GM03348 (cell line): ENCODE data around the gene ZIC5.

Experiments used
- DNase-seq: peaks from one replicate; pipeline ENCODE4 v3.0.0; 2012; ENCODE audit warnings: low spot score

The ZIC5 gene

DNA sequence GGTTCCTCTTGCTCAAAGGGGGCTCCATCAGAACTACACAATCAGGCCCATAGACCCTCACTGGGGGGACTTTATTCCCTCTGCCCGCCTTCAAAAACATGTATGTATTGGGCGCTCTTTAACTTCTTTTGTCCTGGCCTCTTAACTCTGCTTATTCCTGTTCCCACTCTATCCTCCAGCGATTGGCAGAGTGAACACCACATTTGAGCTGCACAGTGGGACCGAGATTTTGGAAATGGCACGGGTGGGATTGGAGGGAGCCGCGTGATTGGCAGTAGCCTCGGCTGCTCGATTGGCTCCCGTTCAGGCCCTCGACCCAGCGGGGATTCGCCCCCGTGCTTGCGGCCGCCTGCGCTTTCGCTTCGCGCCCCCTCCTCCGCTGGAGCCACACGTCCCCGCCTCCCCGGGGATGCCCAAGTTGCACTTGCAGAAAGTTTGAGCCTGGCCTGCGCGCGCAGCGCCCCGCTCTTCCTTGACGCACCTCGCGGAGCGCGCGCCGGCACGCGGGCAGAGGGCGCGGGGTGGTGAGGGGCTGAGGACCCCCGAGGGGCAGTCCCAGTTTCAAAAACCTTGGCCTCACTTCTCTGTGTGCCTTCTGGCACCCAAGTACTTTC is at the start of gene ZIC5:
TSS of gene ZIC5 (minus strand) at position 192 of the 614 bp plus-strand sequence. CDS start at position 28, 164 bp downstream.
- no peak for DNase-seq

DNA sequence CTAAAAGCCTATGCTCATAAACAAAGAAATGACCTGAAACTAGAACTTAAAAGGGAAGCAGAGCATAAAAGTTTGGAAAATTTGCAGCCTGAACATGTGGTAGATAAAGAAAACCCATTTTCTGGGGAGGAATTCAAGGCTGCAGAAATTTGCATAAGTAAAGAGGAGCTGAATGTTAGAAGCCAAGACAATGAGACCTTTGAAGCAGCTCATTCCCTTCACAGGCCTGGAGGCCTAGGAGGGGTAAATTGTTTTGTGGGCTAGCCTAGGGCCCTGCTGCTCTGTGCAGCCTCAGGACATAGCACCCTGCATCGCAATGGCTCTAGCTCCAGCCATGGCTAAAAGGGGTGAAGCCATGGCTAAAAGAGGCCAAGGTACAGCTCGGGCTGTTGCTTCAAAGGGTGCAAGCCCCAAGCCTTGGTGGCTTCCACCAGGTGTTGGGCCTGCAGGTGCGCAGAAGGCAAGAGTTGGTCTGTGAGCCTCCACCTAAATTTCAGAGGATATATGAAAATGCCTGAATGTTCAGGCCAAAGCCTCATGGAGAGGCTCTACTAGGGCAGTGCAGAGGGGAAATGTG is 48.3 kb upstream of the ZIC5 start:
- no peak for DNase-seq

DNA sequence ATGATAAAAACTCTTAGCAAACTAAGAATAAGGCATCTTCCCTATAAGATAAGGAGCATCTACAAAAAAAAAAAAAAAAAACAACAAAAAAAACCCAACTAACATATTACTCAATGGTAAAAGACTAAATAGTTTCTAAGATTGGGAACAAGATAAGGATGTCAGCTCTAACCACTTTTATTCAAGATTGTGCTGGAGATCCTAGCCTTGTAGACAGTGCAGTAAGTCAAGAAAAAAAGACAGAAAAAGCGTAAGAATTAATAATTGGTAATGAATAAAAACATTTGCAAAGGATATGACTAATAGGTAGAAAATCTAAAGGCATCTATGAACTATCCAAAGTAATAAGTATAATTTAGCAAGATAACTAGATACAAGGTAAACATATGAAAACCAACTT is 43.1 kb upstream of the ZIC5 start:
- DNase-seq: no peak

DNA sequence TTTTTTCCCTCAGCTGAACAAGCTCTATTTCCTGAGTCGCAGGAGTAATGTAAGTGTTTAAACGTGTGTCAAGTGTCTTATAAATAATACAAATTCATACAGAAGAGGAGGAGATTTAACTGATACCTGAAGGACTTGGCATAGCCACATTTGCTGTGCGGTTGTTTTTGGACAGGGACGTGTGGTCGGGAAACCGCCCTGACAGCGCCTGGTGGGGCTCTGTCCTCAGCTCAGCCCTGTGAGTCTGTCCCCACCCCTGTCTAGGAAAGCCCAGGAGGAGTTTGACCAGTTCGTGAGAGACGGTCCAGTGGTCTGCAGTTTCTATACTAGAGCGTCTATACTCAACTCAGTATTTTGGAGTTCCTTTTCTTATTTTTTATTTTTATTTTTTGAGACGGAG is 26.7 kb upstream of the ZIC5 start:
- no peak for DNase-seq

DNA sequence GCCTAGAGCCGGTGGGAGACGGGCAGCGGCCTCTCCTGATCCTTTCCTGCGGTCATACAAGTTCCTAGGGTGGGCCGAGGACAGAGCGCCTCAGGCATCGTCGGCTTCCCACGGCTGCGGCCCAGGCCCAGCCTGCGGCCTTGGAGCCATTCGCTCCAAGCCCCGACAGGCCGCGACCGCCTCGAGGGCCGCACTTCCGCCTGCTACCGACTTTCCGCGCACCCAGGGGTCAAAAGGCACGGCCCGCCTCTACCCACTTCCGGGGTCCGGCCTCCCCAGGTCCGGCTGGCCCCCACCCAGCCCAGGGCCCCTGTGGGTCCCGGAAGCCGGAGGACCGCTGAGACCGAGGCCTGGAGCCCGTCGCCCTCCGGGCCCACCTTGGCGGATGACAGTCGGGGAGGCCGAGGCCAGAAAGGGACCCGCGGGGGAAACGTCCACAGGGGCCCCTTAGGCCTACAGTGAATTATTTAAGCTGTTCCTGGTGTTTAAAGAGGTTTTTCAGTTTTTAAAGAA is 26.2 kb upstream of the ZIC5 start:
- no peak for DNase-seq

DNA sequence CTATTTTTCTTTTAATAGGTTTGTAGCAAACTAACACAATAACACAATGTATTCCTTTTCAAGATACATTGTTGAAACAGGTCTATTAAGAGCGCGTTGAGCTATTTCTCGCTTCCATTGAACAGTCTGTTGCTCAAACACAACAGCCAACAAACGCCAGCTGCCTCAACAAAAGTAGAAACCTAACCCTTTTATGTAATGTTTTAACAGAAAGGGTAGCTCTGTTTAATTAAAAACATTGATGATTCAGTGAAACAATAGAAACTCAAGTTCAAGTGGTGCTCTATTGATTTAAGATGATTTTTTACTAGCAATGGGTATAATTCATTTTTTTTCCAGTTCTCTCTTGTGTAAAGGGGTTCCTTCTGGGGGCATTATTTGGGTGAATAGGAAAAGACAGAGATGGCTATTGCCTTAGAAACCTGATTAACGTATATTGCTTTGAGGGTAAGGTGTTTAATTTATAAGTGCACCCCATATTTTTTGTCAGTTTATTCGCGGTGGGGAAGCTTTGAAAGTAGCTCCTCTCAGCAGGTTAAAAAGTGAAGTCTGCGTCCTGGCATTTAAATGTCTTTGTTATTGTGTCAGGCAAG is 24.9 kb upstream of the ZIC5 start:
- DNase-seq: no peak

DNA sequence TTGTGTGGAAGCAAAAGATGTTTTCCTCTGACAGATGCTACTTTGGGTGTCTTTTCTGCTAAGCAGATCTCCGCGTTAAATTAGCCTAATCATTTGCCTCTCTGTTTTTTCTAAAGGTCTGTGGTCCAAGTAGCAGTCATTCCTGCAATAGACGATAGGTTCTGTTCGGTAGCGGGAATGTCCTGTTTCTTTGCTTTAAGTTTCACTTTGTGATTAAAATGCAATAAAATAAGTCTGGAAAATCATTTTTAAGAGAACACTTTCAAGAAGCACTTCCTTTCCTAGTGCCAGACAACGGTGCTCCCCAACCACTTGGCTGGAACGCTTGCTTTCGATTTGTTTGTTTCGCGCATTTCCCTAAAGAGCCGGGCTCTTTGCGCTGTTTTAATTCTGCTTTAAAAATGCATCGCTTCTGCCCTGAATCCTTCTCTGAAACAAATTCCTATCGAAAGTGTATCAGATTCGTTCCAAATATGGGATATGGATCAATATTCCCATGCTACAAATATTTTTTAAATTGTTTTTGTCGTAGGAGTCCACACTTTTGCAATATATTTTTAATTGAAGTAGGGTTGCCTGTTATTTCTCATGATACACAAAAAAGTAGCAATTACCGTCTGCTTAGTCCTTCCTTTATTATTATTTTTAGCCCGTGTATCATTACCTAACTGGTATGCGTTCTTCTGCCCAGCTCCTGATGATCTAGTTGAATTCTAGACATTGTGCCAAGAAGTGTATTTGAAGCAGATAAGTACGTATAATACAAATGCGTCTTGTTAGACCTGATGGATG is 24.2 kb upstream of the ZIC5 start:
- no peak for DNase-seq

DNA sequence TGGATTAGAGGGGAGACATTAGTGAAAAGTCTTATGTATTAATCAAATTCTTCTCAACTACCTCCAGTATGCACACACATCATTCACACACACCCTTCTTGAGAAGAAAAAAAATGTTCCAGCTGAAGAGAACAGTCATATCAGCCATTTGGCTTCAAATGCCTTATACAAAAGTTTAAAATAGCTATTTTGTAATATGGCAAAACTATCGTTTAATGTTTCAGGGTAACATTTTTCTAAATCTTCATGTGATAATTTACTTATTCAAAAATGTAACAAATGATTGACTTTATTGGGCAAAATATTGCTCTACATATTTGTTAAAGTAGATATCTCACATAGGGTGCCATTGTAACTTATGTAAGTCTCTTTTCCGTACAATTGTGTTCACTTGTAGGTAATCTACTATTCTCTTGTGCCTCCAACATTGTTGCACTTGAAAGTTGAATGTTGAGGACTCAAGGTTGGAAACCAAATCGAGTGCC is 23.6 kb upstream of the ZIC5 start:
- DNase-seq: no peak

DNA sequence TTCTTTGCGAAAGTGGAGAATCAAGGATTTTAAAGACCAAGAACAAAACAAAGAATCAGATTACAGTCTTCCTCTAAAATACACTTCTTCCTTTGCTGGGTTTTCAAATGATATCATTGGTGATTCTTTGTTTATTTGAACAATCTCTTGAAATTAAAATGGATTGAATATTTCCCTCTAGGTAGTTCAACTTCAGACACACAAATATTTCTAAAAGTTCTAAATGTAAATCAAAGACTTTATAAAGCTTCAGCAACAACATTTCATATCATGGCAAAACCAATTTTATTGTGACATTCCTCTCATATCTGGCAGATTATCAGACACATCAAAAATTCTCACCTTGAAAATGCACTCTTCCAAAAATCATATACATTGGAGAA is 23.1 kb upstream of the ZIC5 start:
- DNase-seq: no peak

DNA sequence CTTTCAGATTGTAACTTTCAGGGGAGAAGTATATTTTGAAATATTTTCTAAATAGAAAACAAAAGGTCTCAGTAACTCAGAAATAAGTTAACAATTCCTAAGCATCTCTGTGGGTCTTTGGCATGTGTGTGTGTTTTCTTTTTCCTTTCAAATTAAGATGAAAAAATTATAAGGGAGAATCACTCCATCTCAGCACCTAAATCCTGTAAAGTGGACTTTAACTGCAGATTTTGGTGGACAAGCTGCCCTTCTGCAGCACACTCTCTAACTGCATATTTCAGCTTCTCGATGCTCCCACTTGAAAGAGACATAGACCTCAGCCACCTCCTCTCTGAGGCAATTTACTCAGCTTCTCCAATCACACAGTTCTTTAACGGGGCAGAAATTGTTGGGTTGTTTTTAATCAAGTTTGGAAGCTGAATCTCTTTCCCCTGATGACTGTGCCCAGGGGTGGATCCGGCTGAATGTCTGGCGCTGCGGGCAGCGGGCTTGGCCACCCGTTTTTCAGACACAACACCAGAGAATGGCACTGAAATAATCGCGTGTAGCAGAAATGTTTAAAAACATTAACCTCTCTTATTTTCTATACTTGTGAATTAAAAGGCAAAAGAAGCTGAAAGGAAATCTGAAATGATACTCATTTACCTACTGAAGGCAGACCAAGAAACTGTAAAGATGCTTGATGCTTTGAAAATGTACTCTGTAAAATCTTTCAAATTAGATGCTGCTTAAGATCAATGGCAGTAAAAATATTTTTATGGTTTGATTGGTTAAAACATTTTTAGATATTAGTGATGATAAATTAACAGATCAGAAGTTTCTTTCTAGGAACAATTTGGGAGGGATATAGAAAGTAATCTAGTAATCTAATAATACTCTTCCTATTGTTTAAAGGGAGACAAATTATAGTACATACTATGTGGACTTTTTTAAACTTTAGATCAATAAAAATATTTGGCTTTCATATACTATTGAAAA is 22.4 kb upstream of the ZIC5 start:
- no peak for DNase-seq

DNA sequence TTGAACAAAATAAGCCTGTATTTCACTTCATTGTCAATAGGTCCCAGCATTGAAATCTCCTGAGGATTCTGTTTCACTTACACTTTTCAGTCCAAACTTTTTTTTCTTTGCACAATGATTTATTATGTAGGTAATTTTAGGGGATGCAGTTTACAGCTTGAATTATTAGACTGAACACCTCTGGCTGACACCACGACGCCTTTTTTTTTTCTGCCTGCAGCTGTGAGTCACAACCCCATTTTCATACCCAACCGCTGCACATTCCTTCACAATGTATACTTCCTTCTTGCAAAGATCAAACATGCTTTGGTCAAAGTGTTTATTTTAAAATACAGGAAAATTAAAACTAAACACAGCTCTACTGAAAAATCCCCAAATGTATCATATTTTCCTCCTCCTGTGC is 21.4 kb upstream of the ZIC5 start:
- DNase-seq: no peak

DNA sequence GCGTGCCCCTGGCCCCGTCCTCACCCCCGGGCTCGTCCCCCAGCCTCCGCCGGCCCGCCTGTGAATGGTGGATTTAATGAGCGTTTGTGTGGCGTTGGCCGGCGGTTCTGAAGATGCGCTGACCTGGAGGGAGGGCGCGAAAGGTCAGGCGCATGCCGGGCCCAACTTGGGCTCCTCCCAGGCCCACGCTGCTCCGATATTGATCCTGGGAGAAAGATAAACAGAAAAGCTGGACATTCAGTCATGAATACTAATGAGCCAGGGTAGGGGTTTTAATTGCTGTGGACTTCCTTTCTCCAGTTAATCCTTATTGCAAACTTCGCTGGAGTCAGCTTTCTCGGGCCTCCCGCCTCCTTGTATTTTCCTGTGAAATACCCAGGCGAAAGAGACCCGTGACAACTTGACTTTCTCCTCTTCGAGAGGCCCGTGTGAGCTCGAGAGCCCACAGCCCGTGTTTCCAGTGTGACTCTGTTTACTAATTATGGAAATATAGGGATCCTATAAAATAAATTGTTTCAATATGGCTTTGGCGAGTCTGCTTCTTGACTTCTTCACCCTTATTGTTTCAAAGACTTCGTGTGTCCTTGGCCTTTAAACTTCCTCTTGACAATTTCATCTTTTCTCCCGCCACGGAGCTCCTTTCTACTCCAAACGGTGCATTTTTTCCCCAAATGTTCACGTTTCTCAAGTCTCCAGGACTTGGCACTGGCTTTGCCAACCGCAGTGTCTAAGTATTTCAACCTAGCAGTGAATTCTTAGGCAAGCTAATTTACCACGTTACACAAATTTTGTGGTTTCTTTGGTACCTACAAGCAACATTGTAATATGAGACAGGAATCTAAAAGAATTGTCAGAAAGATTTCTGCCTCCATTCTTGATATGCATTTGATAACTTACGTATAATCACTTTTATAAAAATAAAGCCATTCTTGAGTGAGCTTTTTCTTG is 20.5 kb upstream of the ZIC5 start:
- DNase-seq: no peak

DNA sequence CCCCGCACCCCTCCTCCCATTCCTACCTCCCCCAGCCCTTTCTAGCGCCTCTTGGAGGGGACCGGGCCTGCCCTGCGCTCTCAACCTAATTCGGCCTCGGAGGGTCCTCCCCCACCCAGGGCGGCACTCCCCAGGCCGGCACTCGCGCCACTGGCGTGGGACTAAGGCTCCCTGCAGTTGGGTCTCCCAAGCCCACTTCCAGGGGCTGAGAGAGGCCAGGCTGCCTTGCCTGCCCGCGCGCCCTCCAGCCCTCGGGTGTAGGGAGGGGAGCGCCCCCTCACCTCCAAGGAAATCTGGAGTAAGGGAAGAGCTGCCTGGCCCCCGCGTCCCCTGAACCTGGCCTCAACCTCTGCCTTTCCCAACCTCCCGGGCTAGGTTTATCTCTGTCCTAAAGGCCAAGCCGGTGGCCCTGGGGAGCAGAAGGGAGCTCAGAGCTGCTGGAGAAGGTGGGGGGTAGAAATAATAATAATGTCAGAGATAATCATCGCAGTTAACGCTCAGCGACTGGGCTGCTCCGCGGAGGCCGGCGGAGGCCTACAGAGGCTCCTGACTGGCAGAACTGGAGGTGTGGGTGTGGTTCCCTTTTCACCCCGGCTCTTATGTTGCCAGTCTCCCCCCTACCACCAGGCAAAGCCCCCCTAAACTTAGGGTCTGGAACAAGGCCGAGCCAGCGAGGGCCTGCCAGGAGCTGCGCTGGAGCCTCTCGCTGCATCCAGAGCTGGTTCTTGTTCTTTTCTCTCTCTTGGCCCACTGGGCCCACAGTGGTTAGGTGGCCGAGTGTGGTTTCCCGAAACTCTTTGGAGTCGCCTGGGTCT is 19.7 kb upstream of the ZIC5 start:
- no peak for DNase-seq

DNA sequence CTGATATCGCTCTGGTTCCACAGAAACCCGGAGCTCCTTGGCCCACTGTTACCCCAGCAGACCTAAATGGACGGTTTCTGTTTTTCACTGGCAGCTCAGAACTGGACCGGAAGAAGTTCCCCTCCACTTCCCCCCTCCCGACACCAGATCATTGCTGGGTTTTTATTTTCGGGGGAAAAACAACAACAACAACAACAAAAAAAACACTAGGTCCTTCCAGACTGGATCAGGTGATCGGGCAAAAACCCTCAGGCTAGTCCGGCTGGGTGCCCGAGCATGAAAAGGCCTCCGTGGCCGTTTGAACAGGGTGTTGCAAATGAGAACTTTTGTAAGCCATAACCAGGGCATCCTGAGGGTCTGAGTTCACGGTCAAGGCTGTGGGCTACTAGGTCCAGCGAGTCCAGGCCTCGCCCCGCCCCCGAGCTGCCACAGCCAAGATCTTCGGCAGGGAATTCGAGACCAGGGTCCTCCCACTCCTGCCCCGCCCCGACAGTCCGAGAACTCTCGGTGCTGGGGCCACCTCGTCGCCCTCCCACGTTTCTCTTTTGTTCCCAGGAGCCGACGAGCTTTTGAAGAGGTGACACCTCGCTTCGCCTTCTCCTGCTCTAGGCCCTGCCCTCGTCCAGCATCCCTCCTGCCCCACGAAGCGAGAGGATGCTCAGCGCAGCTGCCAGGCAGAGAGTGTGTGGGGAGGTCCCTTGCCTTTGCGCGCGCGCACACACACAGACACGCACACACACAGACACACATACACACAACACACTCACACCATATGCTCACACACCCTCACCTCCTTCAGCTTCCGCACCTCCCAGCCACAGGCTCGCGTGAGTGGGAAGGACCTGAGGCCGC is 18.8 kb upstream of the ZIC5 start:
- DNase-seq: no peak

DNA sequence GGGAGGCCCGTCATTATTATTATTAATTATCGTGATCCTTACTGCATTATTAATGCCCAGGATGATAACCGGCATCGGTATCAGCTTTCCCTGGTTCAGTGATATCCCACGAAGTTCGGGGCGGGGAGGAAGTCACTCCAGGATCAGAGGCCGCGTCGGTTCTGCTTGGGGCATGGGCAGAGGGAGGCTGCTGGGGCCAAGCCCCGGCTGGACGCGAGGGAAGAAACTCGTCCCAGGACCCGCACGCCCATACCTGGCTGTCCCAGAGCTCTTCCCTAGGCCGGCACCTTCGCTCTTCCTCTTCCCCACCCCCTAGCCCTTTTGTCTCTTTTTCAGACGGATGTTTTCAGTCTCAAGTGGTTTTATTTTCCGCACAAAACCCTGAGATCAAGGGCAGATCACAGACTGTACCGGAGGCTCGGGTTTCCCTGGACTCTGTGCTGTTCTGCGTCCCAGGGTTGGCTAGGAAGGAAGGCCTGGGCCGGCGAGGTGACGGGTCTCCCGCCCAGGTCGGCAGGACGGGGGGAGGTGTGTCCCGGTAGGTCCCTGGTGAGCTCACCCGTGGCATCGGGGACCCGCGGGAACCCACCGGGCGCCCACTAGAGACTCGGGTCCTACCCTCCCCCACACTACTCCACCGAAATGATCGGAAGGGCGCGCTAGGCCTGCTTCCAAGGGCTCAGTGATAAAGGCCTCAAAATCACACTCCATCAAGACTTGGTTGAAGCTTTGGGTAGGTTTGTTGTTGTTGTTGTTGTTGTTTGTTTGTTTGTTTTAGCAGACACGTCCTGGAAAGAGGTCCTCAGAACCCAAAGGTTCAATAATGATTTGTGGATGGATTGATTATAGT is 17.9 kb upstream of the ZIC5 start:
- no peak for DNase-seq

DNA sequence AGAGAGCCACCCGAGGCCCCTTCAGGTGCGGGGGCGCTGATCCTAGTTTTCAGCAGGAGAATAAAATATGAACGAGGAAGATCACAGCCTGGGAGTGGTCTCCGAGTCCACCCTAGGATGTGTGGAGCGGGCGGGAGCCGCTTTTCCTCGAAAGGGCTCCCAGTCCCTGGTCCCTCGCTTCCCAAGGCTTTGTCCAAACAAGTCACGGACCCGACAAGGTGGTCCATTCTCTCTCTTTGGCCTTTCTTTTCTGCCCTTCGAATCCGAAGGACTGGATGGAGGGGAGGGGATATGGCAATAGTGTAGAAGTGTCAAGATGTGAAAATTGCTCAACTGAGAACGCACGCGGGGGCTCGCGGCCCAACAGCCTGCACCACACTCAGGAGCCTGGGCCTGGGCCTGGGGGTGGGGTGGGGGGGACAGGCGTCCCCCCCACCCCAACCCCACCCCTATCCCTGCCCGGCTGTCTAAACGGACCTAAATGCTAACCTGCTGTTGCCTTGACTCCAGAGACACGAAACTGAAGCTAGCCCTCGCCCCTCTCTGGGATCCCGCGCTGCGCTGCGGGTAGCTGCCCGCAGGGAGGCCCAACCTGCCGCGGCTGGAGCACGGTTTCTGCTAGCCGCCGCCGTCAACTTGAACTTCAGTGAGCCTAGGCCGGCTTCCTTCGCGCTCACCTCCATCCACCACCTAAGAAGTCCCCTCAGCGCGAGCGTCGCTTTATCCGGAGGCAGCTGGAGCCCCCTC is 17.1 kb upstream of the ZIC5 start:
- no peak for DNase-seq
